HG03066 (cell line): ENCODE results near the gene ZZZ3.
"Not testable (repeated sequence)": the region's sequence is repeated elsewhere in the genome, so short reads cannot be mapped to it uniquely, and the experiment has no call there.

Experiments
- ATAC-seq: cut with Tn5 transposase; IDR thresholded peaks from one replicate; pipeline ENCODE4 v1.9.1; 2021; ENCODE audit warnings: low read depth; ENCODE audit not compliant: unreplicated experiment

The ZZZ3 gene

GRCh38 chr1:77671836-77672235 is 10.6 kb downstream of the ZZZ3 start:
- ATAC-seq: no peak

GRCh38 chr1:77670330-77670729 is 12.1 kb downstream of the ZZZ3 start:
- ATAC-seq: no peak

DNA sequence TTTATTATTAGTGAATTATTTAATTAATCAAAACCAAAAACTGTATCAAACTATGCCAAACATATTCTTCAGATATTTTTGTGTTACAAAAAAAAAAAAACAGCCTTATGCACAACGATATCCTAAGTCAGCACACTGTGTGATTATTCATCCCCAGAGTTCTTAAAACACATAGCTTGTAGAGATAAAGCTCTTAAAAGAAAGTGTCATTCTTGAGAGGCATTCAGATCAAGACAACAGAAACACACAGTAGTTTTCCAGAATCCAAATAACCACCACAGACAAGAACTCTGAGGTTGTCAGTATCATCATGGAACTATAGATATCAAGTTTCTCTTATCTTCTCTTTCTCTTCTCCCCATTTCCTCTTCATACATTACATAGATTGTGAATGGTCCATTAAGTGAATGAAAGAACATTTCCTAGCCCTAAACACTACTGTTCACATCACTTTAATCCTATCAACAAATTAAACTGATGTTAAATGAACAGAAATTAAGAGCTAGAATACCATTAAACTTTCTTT is 13.5 kb downstream of the ZZZ3 start:
- ATAC-seq: no peak

DNA sequence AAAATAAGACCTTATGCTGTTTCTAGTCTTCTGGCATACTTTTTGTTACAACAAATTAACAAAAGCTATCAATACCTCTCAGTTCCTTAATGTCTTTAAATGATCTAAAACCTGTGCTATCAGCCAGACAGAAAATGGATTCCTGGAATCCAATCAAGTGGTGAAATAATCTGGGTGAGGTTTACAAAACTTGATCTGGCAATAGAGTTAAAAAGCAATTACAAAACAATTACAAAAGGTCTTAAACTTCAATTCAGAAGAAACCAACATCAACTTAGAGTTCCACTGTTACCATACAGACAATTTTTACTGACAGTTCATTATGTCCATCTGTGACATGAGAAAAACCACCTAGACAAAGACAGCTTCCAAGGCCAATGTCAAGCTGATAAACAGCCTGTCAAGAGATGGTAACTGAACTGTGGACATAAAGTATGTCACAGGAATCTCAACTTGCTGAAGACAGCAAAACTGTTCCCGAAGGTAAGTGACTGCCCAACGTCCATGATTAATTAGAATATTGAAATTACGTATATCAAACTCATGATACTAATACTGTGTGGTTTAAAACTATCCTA is 17.4 kb downstream of the ZZZ3 start:
- no peak for ATAC-seq

DNA sequence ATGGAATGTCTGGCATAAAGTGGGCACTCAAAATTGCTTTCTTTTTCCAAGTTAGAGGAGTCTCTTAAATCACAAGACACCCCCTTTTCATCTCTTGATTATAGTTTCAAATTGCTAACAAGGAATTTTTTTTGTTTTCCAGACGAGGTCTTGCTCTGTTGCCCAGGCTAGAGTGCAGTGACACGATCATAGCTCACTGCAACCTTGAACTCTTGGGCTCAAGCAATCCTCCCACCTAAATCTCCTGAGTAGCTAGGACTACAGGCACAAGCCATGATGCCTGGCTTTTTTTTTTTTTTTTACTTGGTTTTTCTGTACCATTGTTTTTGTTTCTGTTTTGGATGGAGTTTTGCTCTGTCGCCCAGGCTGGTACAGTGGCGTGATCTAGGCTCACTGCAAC is 20.8 kb downstream of the ZZZ3 start:
- ATAC-seq: no peak

- no peak for ATAC-seq
Observed at GRCh38 chr1:77659879-77660593, 22.4 kb downstream of the ZZZ3 start.

DNA sequence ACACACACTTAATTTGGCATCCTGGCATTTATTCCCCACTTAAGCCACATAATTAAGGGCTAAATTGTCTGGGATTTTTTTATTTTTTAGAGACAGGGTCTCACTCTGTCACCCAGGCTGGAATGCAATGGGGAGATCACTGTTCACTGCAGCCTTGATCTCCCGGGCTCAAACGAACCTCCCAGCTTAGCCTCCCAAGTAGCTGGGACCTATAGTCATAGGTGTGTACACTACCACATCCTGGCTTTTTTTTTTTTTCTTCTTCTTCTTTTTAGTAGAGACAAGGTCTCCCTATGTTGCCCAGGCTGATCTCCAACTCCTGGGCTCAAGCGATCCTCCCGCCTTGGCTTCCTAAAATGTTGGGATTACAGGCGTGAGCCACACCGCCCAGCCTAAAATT is 24.2 kb downstream of the ZZZ3 start:
- ATAC-seq: no peak

DNA sequence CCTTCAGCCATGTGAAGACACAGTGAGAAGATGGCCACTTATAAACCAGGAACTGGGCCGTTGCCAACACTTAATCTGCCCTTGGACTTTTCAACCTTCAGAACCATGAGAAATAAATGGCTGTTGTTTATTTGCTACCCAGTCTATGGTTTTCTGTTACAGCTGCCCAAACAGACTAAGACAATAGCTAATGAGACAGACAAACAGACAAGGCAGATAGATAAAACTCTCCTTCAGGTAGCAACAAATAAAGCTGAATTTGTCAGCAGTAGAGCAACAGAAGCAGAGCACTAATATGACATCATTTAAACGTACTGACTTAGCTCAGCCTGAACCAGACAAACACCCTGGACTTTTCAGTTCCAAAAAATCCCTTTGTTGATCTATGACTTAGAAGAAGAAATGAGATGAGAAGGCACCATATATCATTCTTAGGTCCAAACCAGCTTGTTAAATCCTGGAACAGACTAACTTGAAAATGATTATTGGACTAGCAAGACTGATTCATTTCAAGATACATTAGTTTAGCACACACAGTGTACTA is 27.0 kb downstream of the ZZZ3 start:
- no peak for ATAC-seq

- ATAC-seq: no peak
Observed at GRCh38 chr1:77652970-77653516, 29.4 kb downstream of the ZZZ3 start.

GRCh38 chr1:77652268-77652667 is 30.2 kb downstream of the ZZZ3 start:
- ATAC-seq: no peak

GRCh38 chr1:77649127-77649526 is 33.3 kb downstream of the ZZZ3 start:
- no peak for ATAC-seq

GRCh38 chr1:77646224-77646623 is 36.2 kb downstream of the ZZZ3 start:
- not testable (repeated sequence) for ATAC-seq

DNA sequence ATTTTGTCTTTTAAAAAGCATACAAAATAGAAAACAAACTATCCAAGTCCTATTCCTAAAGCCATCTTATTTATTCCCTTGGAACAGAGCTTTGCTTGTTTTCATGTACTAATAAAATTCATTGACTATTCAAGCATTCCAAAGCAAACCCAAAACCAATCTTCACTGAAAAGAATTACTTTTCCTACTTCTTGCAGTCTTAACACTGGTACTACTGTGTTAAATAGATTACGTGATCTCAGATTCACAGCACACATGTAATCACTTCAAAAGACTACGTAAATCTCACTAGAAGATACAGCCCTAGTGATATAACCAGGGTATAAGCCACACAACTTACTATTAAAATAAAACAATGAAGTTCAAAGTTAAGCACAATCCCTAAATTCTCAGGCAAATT is 39.0 kb downstream of the ZZZ3 start:
- no peak for ATAC-seq

DNA sequence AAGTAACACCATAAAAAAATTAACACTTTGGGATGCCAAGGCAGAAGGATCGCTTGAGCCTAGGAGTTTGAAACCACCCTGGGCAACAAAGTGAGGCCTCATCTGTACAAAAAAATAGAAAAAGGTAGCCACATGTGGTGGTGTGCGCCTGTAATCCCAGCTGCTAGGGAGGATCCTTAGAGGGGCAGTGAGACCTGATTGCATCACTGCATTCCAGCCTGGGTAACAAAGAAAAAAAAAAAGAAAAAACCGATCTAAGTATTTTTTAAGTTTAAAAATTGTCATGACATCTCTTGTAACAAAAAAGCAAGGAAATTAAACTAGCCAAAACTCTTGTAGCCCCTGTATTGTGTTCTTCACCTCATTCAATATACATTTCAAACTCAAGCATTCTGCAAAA is 39.5 kb downstream of the ZZZ3 start:
- ATAC-seq: no peak

GRCh38 chr1:77642196-77642595 is 40.3 kb downstream of the ZZZ3 start:
- ATAC-seq: no peak

DNA sequence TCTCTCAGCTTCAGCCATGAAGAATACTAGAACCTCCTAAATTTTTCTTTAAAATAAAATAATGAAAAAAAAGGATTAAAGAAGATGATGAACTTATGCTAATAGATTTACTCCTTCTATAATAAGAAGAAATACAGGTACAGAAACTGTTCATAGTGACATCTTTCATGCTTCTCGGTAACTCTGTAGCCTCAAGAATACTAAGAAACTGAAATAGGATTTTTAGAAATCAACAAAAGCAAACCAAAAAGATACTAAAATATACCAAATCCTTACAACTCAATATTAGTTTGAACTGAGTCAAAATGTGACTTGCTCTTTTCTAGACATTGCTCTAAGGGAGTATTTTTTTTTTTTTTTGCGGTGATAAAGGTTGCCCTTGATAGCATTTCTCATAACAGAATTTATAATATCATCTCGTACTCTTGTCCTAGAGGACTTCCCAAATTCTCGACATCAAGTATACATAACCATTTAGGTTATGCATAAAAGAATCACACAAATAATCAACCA is 42.8 kb downstream of the ZZZ3 start:
- ATAC-seq: no peak

- ATAC-seq: no peak
Observed at GRCh38 chr1:77639056-77639455, 43.4 kb downstream of the ZZZ3 start.

DNA sequence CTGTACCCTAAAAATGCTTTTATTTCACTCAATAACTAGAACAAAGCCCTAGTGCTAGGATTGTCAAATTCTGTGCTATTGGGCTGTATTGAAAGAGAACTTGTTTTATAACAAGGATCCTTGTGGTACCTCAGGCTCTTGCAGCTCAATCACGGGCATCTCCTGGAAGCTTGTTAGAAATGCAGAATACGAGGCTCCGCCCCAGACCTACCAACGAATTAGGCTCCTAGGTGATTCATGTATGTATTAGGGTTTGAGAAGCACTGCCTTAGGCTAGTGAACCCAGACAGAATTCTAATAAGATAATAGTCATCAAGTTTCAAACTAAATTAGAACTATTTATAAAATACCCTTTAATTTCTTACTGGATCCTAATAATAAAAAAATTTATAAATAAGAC is 45.6 kb downstream of the ZZZ3 start:
- no peak for ATAC-seq
